MCF 10A (cell line): ENCODE results near the gene RBM48. TPM values are rescaled to one million over a fixed set of nuclear protein-coding genes. Genes with fewer than 3 reads are reported as not detected.

Experiments
- BruUV-seq: library from RNA; stranded (reverse); fragments of 400-500 nt; replicated peaks from 2 replicates; lab custom pipeline; 2021; lab: Mats Ljungman, UMichigan
- CTCF ChIA-PET: fragments of 300-600 bp; sonication (Branson Sonifier 250); formaldehyde crosslinking; extraction: SDS; loops from one replicate; lab custom pipeline; 2021; ENCODE audit warnings: antibody characterized with exemption, inconsistent platforms; lab: Yijun Ruan, JAX
- POLR2A ChIA-PET: fragments of 300-600, 350-650 bp; sonication (Branson Sonifier 250); formaldehyde crosslinking; extraction: SDS; loops from one replicate; lab custom pipeline; 2020; ENCODE audit warnings: antibody characterized with exemption, inconsistent platforms; lab: Yijun Ruan, JAX
- DNase-seq: peaks from one replicate; pipeline ENCODE4 v3.0.0-alpha.2; 2018; ENCODE audit not compliant: unreplicated experiment
- H3K27ac Mint-ChIP-seq: one replicate; pipeline ENCODE4 v1.8.0; 2022; ENCODE audit warnings: mild to moderate bottlenecking, low read depth, mixed read lengths; ENCODE audit not compliant: unreplicated experiment
- H3K27me3 Mint-ChIP-seq: one replicate; pipeline ENCODE4 v1.8.0; 2022; ENCODE audit warnings: mixed read lengths; ENCODE audit not compliant: insufficient read depth, unreplicated experiment
- H3K36me3 Mint-ChIP-seq: one replicate; pipeline ENCODE4 v1.8.0; 2022; ENCODE audit warnings: mild to moderate bottlenecking, moderate library complexity, mixed read lengths; ENCODE audit not compliant: insufficient read depth, unreplicated experiment
- H3K4me1 Mint-ChIP-seq: one replicate; pipeline ENCODE4 v1.8.0; 2022; ENCODE audit warnings: mixed read lengths; ENCODE audit not compliant: insufficient read depth, unreplicated experiment
- H3K4me3 Mint-ChIP-seq: one replicate; pipeline ENCODE4 v1.8.0; 2022; ENCODE audit warnings: mild to moderate bottlenecking, moderate library complexity, mixed read lengths; ENCODE audit not compliant: unreplicated experiment
- H3K9me3 Mint-ChIP-seq: one replicate; pipeline ENCODE4 v1.8.0; 2022; ENCODE audit warnings: mixed read lengths; ENCODE audit not compliant: unreplicated experiment
- intact Hi-C: fragments of 100-400 bp; cut with micrococcal nuclease; formaldehyde crosslinking; loops from 2 replicates; pipeline ENCODE4 v1.14.1; 2022
- total RNA-seq: library from RNA; stranded (reverse); gene quantifications from 2 replicates; pipeline ENCODE4 v1.2.3, GENCODE V29; 2022
- TF ChIP-seq, protein P1 (sequence below): fragments of 200-600 bp; IDR thresholded peaks from one replicate; pipeline ENCODE4 v1.8.0; 2022; ENCODE audit warnings: antibody characterized with exemption, mild to moderate bottlenecking; ENCODE audit not compliant: unreplicated experiment

The RBM48 gene
- total RNA-seq, 1 experiment from 2014 or later = 10.4 TPM

DNA sequence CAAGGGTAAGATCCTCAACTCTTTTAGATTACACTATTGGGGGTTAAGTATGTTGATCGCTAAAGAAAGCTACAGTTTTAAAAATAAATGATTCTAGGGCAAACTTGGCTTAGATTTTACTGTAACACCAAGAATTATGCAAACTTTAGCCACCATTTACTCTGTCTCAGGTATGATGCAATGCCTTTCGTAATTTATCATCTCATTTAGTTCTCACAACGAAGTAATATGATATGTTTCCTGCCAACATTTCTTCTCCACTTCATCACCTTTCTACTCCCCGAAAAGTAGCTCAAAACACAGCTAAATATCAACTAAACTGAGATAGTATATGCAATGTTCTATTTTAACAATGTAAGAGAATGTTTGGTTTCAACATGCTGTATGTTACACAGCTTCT is 40.5 kb downstream of the RBM48 start:
- peak; percentile 61 for DNase-seq
- CTCF ChIA-PET = interaction anchor here (0.6 kb wide), 1 partner anchor 33 kb away, joined by 3 read pairs; no protein-coding TSS in a partner anchor
- Mint-ChIP-seq H3K9me3 (no peaks in the 10 kb centered on the region), H3K4me3 (no peak overlapping the region), H3K27ac (no peak overlapping the region), H3K4me1 (peaks cover 10% of the 10 kb centered on the region), H3K27me3 (no peaks in the 10 kb centered on the region), H3K36me3 (peaks cover 88% of the 10 kb centered on the region)
- intact Hi-C loops = no loop called here
- TF ChIP-seq, protein P1, sequence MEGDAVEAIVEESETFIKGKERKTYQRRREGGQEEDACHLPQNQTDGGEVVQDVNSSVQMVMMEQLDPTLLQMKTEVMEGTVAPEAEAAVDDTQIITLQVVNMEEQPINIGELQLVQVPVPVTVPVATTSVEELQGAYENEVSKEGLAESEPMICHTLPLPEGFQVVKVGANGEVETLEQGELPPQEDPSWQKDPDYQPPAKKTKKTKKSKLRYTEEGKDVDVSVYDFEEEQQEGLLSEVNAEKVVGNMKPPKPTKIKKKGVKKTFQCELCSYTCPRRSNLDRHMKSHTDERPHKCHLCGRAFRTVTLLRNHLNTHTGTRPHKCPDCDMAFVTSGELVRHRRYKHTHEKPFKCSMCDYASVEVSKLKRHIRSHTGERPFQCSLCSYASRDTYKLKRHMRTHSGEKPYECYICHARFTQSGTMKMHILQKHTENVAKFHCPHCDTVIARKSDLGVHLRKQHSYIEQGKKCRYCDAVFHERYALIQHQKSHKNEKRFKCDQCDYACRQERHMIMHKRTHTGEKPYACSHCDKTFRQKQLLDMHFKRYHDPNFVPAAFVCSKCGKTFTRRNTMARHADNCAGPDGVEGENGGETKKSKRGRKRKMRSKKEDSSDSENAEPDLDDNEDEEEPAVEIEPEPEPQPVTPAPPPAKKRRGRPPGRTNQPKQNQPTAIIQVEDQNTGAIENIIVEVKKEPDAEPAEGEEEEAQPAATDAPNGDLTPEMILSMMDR = no peak
- BruUV-seq = no TSS peak
- POLR2A ChIA-PET = interaction anchor here (0.5 to 1.9 kb wide), 4 partner anchors 21 to 1993 kb away, joined by 3 to 6 read pairs (median 4); partner anchors contain the start of genes FAM133B and RBM48

DNA sequence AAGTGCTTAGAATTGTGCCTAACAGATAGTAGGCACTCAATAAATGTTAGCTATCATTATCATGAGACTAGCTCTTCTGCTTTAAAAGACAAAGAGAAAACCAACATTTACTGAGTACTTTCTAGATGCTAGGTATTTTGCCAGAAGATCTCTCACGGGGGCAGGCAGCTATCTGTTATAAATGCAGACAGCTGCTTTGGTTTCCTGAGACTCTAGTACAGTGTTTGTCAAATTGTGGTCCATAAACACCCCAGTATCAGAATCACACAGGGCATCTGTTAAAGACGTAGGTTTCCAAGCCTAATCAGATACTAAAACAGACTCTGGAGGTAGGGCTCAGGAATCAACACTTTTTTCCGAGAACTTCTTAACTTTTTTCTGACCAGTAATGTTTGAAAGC is 47.7 kb downstream of the RBM48 start:
- TF ChIP-seq, protein P1 = no peak
- POLR2A ChIA-PET = interaction anchor here (0.6 to 0.8 kb wide), 2 partner anchors 21 to 59 kb away, joined by 3 read pairs; no protein-coding TSS in a partner anchor
- H3K9me3 Mint-ChIP-seq = no peaks in the 10 kb centered on the region
- CTCF ChIA-PET = no interaction called here
- H3K36me3 Mint-ChIP-seq = peaks cover 74% of the 10 kb centered on the region
- BruUV-seq = no TSS peak
- H3K27me3 Mint-ChIP-seq = no peaks in the 10 kb centered on the region
- no peak for DNase-seq
- intact Hi-C loops = no loop called here
- no peak overlapping the region for H3K27ac Mint-ChIP-seq
- no peaks in the 10 kb centered on the region for H3K4me1 Mint-ChIP-seq
- no peak overlapping the region for H3K4me3 Mint-ChIP-seq

DNA sequence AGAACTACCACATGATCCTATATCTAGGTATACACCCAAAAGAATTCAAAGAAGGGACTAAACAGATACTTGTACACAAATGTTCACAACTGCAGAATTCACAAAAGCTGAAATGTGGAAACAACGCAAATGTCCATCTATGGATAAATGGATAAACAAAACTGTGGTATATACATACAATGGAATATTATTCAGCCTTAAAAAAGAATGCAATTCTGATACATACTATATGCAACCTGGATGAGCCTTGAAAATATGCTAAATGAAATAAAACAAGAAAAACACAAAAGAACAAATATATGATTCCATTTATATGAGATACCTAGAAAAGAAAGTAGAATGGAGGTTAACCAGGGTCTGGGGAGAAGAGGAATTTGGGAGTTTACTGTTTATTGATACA is 54.4 kb downstream of the RBM48 start:
- peaks cover 7% of the 10 kb centered on the region for H3K4me1 Mint-ChIP-seq
- intact Hi-C loops = no loop called here
- peaks cover 33% of the 10 kb centered on the region for H3K36me3 Mint-ChIP-seq
- TF ChIP-seq, protein P1 = no peak
- POLR2A ChIA-PET = interaction anchor here (1.9 kb wide), 1 partner anchor 54 kb away, joined by 5 read pairs; the partner anchor contains the start of genes PEX1 and RBM48
- CTCF ChIA-PET = no interaction called here
- no TSS peak for BruUV-seq
- H3K27ac Mint-ChIP-seq = no peak overlapping the region
- no peaks in the 10 kb centered on the region for H3K27me3 Mint-ChIP-seq
- DNase-seq = no peak
- no peaks in the 10 kb centered on the region for H3K9me3 Mint-ChIP-seq
- H3K4me3 Mint-ChIP-seq = no peak overlapping the region

DNA sequence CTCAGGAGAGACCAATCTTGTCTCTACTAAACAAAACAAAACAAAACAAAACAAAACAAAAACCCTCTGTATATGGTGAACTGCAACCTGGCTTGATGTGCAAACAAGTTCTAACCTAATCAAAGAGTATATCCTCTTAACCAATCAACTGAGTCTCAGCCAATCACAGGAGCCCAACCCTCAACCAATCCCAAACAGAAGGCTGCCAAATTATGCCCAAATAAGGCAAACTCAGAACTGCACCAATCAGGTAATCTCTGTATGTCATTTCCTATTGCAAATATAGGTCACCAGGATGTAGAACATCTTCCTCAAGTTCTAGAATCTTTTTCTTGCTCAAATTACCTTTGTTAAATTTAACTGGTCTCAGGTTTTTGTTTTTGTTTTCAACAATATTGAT is 56.4 kb downstream of the RBM48 start:
- TF ChIP-seq, protein P1 = no peak
- no TSS peak for BruUV-seq
- Mint-ChIP-seq H3K4me1 (peaks cover 20% of the 10 kb centered on the region), H3K4me3 (no peak overlapping the region), H3K27me3 (no peaks in the 10 kb centered on the region), H3K27ac (no peak overlapping the region), H3K9me3 (no peaks in the 10 kb centered on the region), H3K36me3 (peaks cover 21% of the 10 kb centered on the region)
- no peak for DNase-seq
- intact Hi-C loops = loop anchor here (5.0 kb wide), 1 partner anchor 58 kb away; the partner anchor contains the start of genes PEX1 and RBM48
- ChIA-PET POLR2A (no interaction called here), CTCF (interaction anchor here (0.9 kb wide), 1 partner anchor 248 kb away, joined by 3 read pairs; no protein-coding TSS in a partner anchor)
